K562 (cell line): Measurements from ENCODE around the gene NDUFS5.

ENCODE experiments used
- BRCA1 ChIP-seq, 2 experiments: fragments of 450-650 bp in 1 of 2; sonication (generic) in 1 of 2; formaldehyde crosslinking in 1 of 2; IDR thresholded peaks; 2 replicates each; pipeline versions ENCODE4 v1.5.0 to v1.6.1; 2017 to 2020; ENCODE audit warnings: mild to moderate bottlenecking in 1 of 2, missing genetic modification reagents in 1 of 2
- KDM1A ChIP-seq, 2 experiments: fragments of 450-650 bp; IDR thresholded peaks; 2 replicates each; pipeline ENCODE4 v1.6.1; 2016; ENCODE audit warnings: mild to moderate bottlenecking in 2 of 2
- POLR2A ChIP-seq: fragments of 450-650 bp; conservative IDR thresholded peaks from 2 replicates; pipeline ENCODE4 v1.6.1; 2016
- ZBTB26 ChIP-seq: fragments of 450-650 bp; formaldehyde crosslinking; IDR thresholded peaks from 2 replicates; pipeline ENCODE4 v1.4.0; 2022; ENCODE audit warnings: missing genetic modification characterization
- ZNF431 ChIP-seq: sonication (generic); formaldehyde crosslinking; IDR thresholded peaks from 2 replicates; pipeline ENCODE4 v1.8.0; 2022; ENCODE audit warnings: mild to moderate bottlenecking, missing genetic modification reagents
- ZNF785 ChIP-seq: fragments of 250-450 bp; sonication (Bioruptor Pico); IDR thresholded peaks from 2 replicates; pipeline ENCODE4 v1.4.0; 2020; ENCODE audit warnings: mild to moderate bottlenecking
- TF ChIP-seq, protein P1 (sequence below), 3 experiments: IDR thresholded peaks in 2 of 3; conservative IDR thresholded peaks in 1 of 3; 2 replicates each; pipeline ENCODE4 v1.5.1; 2011 to 2012; ENCODE audit warnings: low read length in 3 of 3, mild to moderate bottlenecking in 3 of 3, control low read depth in 2 of 3, improper control_type of control experiment in 1 of 3, inconsistent platforms in 1 of 3, low read depth in 1 of 3, mixed read lengths in 1 of 3, moderate library complexity in 1 of 3; ENCODE audit not compliant: insufficient read depth in 2 of 3

- no peak for TF ChIP-seq ZNF785 (CRISPR knock-in tag)
- TF ChIP-seq, protein P1, sequence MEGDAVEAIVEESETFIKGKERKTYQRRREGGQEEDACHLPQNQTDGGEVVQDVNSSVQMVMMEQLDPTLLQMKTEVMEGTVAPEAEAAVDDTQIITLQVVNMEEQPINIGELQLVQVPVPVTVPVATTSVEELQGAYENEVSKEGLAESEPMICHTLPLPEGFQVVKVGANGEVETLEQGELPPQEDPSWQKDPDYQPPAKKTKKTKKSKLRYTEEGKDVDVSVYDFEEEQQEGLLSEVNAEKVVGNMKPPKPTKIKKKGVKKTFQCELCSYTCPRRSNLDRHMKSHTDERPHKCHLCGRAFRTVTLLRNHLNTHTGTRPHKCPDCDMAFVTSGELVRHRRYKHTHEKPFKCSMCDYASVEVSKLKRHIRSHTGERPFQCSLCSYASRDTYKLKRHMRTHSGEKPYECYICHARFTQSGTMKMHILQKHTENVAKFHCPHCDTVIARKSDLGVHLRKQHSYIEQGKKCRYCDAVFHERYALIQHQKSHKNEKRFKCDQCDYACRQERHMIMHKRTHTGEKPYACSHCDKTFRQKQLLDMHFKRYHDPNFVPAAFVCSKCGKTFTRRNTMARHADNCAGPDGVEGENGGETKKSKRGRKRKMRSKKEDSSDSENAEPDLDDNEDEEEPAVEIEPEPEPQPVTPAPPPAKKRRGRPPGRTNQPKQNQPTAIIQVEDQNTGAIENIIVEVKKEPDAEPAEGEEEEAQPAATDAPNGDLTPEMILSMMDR (IDR thresholded peaks at IDR 0.05 in 2 of 3, conservative IDR thresholded peaks at IDR 0.05 in 1 of 3; ENCODE audit: insufficient read depth in 2 of 3, low read depth in 1 of 3, low read length in 3 of 3) = no peak
- TF ChIP-seq POLR2A = no peak
- no peak for TF ChIP-seq ZNF431 (CRISPR knock-in tag)
- TF ChIP-seq ZBTB26 = no peak
- TF ChIP-seq KDM1A (IDR thresholded peaks at IDR 0.05) = no peak
- no peak for TF ChIP-seq BRCA1 (IDR thresholded peaks at IDR 0.05)
- TF ChIP-seq BRCA1 (CRISPR knock-in tag; IDR thresholded peaks at IDR 0.05) = no peak
Observed at GRCh38 chr1:39046613-39047210, 20.6 kb downstream of the NDUFS5 start.
